ENCODE measurements around the gene SLC4A2.
A peak's percentile ranks its signal among the peaks of the same experiment; 100 is the strongest.

The SLC4A2 gene

DNA sequence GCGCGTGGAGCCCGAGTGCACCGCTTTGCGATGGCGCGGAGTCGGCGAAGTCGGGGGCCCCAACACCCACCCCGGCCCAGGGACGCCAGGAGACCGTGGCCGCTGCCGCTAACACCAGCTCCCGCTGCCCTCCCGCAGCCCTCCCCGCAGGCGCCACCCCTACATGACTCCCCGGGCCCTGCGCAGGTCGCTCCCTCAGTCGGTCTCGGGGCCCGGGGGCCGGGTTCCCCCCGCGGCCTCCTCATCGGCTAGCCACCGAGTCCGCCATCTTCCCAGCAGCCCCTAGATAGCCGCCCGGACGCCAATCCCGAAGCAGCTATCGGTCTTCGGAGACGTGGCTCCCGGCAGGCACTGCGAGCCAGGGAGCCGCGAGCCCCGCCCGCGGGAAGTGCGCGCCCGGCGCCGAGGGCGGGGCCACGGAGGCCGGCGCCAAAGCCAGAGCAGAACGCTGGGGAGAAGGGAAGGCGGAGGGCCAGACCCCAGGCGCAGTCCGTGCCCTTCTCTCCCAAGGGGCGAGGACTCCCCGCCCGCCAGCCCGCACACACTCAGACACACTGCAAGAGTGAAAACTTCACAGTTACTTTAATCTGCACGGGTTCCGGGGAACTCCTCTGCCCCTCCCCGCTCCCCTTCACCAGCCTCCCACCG, 21.3 kb downstream of the SLC4A2 start, which contains the start of gene FASTK:
Gene FASTK, minus strand, starts transcription at position 288 of the 648 bp plus-strand sequence. Its CDS starts 43 bp downstream, at position 245.
- TF ChIP-seq CTCF (IDR thresholded peaks at IDR 0.05; ENCODE audit: low read depth, low read length, missing control alignments) = no peak
- in situ Hi-C loops (cut with HindIII; ENCODE audit: low sequenced_read_pairs) = no loop called here
- peak; percentile 72 for DNase-seq (ENCODE audit: low read depth)
- peak within 1 kb of the TSS; percentile 93 for H3K4me3 ChIP-seq (ENCODE audit: low read depth, low read length)

- no peak for DNase-seq (ENCODE audit: low read depth)
- TF ChIP-seq CTCF (IDR thresholded peaks at IDR 0.05; ENCODE audit: low read depth, low read length, missing control alignments) = no peak
- peak overlapping the region; percentile 93 for H3K4me3 ChIP-seq (ENCODE audit: low read depth, low read length)
- in situ Hi-C loops (cut with HindIII; ENCODE audit: low sequenced_read_pairs) = no loop called here
Measured at GRCh38 chr7:151081170-151082101, 22.0 kb downstream of the SLC4A2 start.

- no peak for DNase-seq (ENCODE audit: low read depth)
- no peak for TF ChIP-seq CTCF (IDR thresholded peaks at IDR 0.05; ENCODE audit: low read depth, low read length, missing control alignments)
- H3K4me3 ChIP-seq (ENCODE audit: low read depth, low read length) = peak overlapping the region; percentile 93
- in situ Hi-C loops (cut with HindIII; ENCODE audit: low sequenced_read_pairs) = no loop called here
Measured at GRCh38 chr7:151082141-151083070, 23.0 kb downstream of the SLC4A2 start.

DNA sequence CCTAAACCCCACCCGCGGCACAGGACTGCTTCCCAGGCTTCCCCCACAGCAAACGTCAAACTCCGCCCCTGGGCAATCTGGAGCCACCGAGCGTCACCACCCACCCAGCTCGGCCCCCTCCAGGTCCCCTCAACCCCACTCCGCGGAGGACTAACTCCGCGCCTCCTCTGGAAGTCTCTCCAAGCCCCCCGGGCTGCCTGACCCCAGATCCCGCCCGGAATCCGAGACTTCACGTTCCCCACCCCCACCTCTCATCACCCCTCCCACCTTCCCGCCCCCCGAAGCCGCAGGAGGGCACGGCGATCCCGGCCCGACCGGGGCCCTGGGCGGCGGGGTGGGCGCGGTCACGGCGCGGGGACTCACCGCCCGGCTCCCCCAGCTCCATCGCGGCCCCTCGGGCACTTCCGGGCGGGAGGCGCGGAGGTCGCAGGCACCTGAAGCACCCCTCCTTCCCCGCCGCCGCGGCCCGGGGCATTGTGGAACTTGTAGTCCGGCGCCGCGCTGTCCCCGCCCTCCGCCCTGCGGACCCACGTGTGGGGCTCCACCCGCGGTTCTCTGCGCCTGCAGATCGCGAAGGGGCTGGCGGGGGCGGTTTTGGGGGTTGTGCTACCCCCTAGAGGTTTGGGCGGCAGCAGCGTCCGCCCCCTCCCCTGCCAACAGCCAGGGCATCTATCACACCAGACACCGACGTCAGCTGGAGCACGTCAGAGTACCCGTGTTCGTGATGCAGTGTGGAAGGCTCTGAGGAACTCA, 23.9 kb downstream of the SLC4A2 start, which contains the start of gene TMUB1:
Gene TMUB1, minus strand, starts transcription at position 423 of the 753 bp plus-strand sequence. CDS start 930 bp downstream, outside the sequence.
- H3K4me3 ChIP-seq (ENCODE audit: low read depth, low read length) = peak within 1 kb of the TSS; percentile 93
- DNase-seq (ENCODE audit: low read depth) = no peak
- in situ Hi-C loops (cut with HindIII; ENCODE audit: low sequenced_read_pairs) = no loop called here
- no peak for TF ChIP-seq CTCF (IDR thresholded peaks at IDR 0.05; ENCODE audit: low read depth, low read length, missing control alignments)

- H3K4me3 ChIP-seq (ENCODE audit: low read depth, low read length) = peak overlapping the region; percentile 93
- in situ Hi-C loops (cut with HindIII; ENCODE audit: low sequenced_read_pairs) = no loop called here
- DNase-seq (ENCODE audit: low read depth) = no peak
- no peak for TF ChIP-seq CTCF (IDR thresholded peaks at IDR 0.05; ENCODE audit: low read depth, low read length, missing control alignments)
Measured at GRCh38 chr7:151083824-151084160, 24.4 kb downstream of the SLC4A2 start.
